Mammary epithelial cell (primary cell): ENCODE results near the gene RNF213.
"Not testable (repeated sequence)": the region's sequence is repeated elsewhere in the genome, so short reads cannot be mapped to it uniquely, and the experiment has no call there.

Experiments
- EZH2 ChIP-seq: IDR thresholded peaks from 2 replicates; pipeline ENCODE4 v1.6.1; 2012; ENCODE audit warnings: low read length, inconsistent platforms, borderline replicate concordance
- TF ChIP-seq, protein P1 (sequence below), 2 donors: IDR thresholded peaks in 1 of 2; conservative IDR thresholded peaks in 1 of 2; 2 replicates each; pipeline ENCODE4 v1.5.1; 2011 to 2012; ENCODE audit warnings: inconsistent platforms in 2 of 2, low read length in 2 of 2, mild to moderate bottlenecking in 2 of 2, control low read depth in 1 of 2, low read depth in 1 of 2; ENCODE audit not compliant: insufficient read depth in 1 of 2; ENCODE audit errors: extremely low read depth in 1 of 2

DNA sequence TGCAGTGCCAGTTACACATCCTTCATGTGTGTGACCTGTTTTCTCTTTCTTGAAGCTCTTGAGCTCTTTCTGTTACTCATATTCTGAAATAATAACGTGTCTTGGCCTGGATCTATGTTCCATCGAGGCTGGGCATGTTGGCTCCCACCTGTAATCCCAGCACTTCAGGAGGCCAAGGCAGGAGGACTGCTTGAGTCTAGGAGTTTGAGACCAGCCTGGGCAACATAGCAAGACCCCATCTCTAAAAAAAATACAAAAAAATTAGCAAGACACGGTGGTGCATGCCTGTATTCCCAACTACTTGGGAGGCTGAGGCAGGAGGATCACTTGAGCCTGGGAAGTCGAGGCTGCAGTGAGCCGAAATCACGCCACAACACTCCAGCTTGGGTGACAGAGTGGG is 68.8 kb downstream of the RNF213 start:
- TF ChIP-seq, protein P1, sequence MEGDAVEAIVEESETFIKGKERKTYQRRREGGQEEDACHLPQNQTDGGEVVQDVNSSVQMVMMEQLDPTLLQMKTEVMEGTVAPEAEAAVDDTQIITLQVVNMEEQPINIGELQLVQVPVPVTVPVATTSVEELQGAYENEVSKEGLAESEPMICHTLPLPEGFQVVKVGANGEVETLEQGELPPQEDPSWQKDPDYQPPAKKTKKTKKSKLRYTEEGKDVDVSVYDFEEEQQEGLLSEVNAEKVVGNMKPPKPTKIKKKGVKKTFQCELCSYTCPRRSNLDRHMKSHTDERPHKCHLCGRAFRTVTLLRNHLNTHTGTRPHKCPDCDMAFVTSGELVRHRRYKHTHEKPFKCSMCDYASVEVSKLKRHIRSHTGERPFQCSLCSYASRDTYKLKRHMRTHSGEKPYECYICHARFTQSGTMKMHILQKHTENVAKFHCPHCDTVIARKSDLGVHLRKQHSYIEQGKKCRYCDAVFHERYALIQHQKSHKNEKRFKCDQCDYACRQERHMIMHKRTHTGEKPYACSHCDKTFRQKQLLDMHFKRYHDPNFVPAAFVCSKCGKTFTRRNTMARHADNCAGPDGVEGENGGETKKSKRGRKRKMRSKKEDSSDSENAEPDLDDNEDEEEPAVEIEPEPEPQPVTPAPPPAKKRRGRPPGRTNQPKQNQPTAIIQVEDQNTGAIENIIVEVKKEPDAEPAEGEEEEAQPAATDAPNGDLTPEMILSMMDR (conservative IDR thresholded peaks at IDR 0.05 in 1 of 2, IDR thresholded peaks at IDR 0.05 in 1 of 2; ENCODE audit: extremely low read depth in 1 of 2, insufficient read depth in 1 of 2, low read depth in 1 of 2, low read length in 2 of 2), result not testable (repeated sequence)
- not testable (repeated sequence) for TF ChIP-seq EZH2
